HepG2 (cell line): ENCODE data around the gene RAB3D. TPM values are rescaled to one million over a fixed set of nuclear protein-coding genes. Genes with fewer than 3 reads are reported as not detected.

Experiments
- ATAC-seq: fragments of 200-7000 bp; cut with Tn5 transposase; 3 replicates; pipeline ENCODE4 v1.9.1; 2020; ENCODE audit warnings: mild to moderate bottlenecking, moderate library complexity
- BruUV-seq: library from RNA; stranded (reverse); fragments of 400-500 nt; replicated peaks from 2 replicates; lab custom pipeline; 2021; lab: Mats Ljungman, UMichigan
- CTCF ChIA-PET: fragments of 300-600 bp; formaldehyde crosslinking; extraction: SDS; loops from one replicate; lab custom pipeline; 2021; ENCODE audit warnings: low total read pairs, inconsistent platforms, low intra/inter-chr PET ratio; lab: Yijun Ruan, JAX
- POLR2A ChIA-PET: fragments of 350-600 bp; sonication (Branson Sonifier 250); formaldehyde crosslinking; loops from one replicate; lab custom pipeline; 2020; ENCODE audit warnings: antibody characterized with exemption, inconsistent platforms; lab: Yijun Ruan, JAX
- DNase-seq: peaks from one replicate; pipeline ENCODE4 v3.0.0-alpha.2; 2015; ENCODE audit warnings: low spot score
- FAIRE-seq: peaks from 3 replicates; lab custom pipeline; 2011; peaks lifted over from hg19 to GRCh38; lab: Jason Lieb, UNC
- H2AFZ ChIP-seq: one replicate; pipeline ENCODE4 v1.6.1; 2011; ENCODE audit warnings: low read length, inconsistent platforms
- H3K27ac ChIP-seq: fragments of 300-600 bp; 3 replicates; pipeline ENCODE4 v1.8.0; 2011; ENCODE audit warnings: mixed run types, mild to moderate bottlenecking, mixed read lengths, low read length, inconsistent platforms; ENCODE audit not compliant: insufficient read depth; ENCODE audit errors: extremely low read length
- H3K27me3 ChIP-seq, 2 experiments: fragments of 200-600 bp in 1 of 2; 2 replicates in 1 of 2; 3 replicates in 1 of 2; pipeline versions ENCODE4 v1.6.0 to v1.8.0; 2011; ENCODE audit warnings: low read length in 2 of 2, mild to moderate bottlenecking in 2 of 2, moderate library complexity in 2 of 2, inconsistent platforms in 1 of 2; ENCODE audit not compliant: insufficient read depth in 2 of 2, control insufficient read depth in 1 of 2
- H3K36me3 ChIP-seq, 2 experiments: fragments of 200-600 bp in 1 of 2; replicated peaks in 1 of 2; 2 replicates in 1 of 2; 3 replicates in 1 of 2; pipeline versions ENCODE4 v1.5.1 to v1.8.0; 2011; ENCODE audit warnings: low read length in 2 of 2, inconsistent platforms in 1 of 2; ENCODE audit not compliant: insufficient read depth in 2 of 2, control insufficient read depth in 1 of 2
- H3K4me1 ChIP-seq: 2 replicates; pipeline ENCODE4 v1.5.1; 2012; ENCODE audit warnings: low read length, inconsistent platforms; ENCODE audit not compliant: insufficient read depth
- H3K4me2 ChIP-seq: 2 replicates; pipeline ENCODE4 v1.6.0; 2011; ENCODE audit warnings: low read depth, low read length, inconsistent platforms
- H3K4me3 ChIP-seq, 3 experiments: fragments of 200-600 bp in 1 of 3; sonication (generic), shearing (Covaris generic) in 1 of 3; replicated peaks in 1 of 3; 2 replicates each; pipeline ENCODE4 v1.5.1; 2011 to 2016; ENCODE audit warnings: low read length in 3 of 3, inconsistent platforms in 2 of 3, low read depth in 2 of 3, mild to moderate bottlenecking in 2 of 3, control low read depth in 1 of 3, mixed read lengths in 1 of 3; ENCODE audit not compliant: insufficient read depth in 1 of 3
- H3K79me2 ChIP-seq: one replicate; pipeline ENCODE4 v1.6.1; 2011; ENCODE audit warnings: low read length, inconsistent platforms; ENCODE audit not compliant: insufficient read depth
- H3K9ac ChIP-seq: 2 replicates; pipeline ENCODE4 v1.6.0; 2011; ENCODE audit warnings: mild to moderate bottlenecking, low read depth, low read length, inconsistent platforms; ENCODE audit not compliant: insufficient read depth
- H3K9me3 ChIP-seq: 2 replicates; pipeline ENCODE4 v1.5.1; 2012; ENCODE audit warnings: mild to moderate bottlenecking, low read length
- H4K20me1 ChIP-seq: 2 replicates; pipeline ENCODE4 v1.6.0; 2011; ENCODE audit warnings: inconsistent platforms, mild to moderate bottlenecking, low read length, moderate library complexity; ENCODE audit not compliant: insufficient read depth
- HDAC1 ChIP-seq: sonication (generic); formaldehyde crosslinking; IDR thresholded peaks from 2 replicates; pipeline ENCODE4 v1.5.1; 2020; ENCODE audit warnings: mild to moderate bottlenecking, missing genetic modification reagents
- KAT7 ChIP-seq: IDR thresholded peaks from 2 replicates; pipeline ENCODE4 v1.6.1; 2018; ENCODE audit warnings: borderline replicate concordance, missing compliant biosample characterization
- KLF6 ChIP-seq: IDR thresholded peaks from 2 replicates; pipeline ENCODE4 v1.8.0; 2016; ENCODE audit warnings: missing biosample characterization, missing genetic modification reagents
- SAP130 ChIP-seq: IDR thresholded peaks from 2 replicates; pipeline ENCODE4 v1.6.1; 2016; ENCODE audit warnings: low read depth
- SNRNP70 ChIP-seq: fragments of 200-400 bp; formaldehyde crosslinking; IDR thresholded peaks from 2 replicates; pipeline ENCODE4 v1.6.1; 2017; ENCODE audit warnings: mild to moderate bottlenecking, low read depth, low read length, moderate library complexity
- ZNF619 ChIP-seq: sonication (generic); formaldehyde crosslinking; IDR thresholded peaks from 2 replicates; pipeline ENCODE4 v1.4.0; 2020; ENCODE audit warnings: mild to moderate bottlenecking, missing genetic modification reagents
- ZNF850 ChIP-seq: sonication (generic); formaldehyde crosslinking; conservative IDR thresholded peaks from 2 replicates; pipeline ENCODE4 v1.9.0; 2021; ENCODE audit warnings: mild to moderate bottlenecking, missing genetic modification reagents
- ZNF891 ChIP-seq: sonication (generic); formaldehyde crosslinking; IDR thresholded peaks from 2 replicates; pipeline ENCODE4 v1.5.0; 2020; ENCODE audit warnings: mild to moderate bottlenecking, missing genetic modification reagents
- ZSCAN30 ChIP-seq: sonication (generic); formaldehyde crosslinking; IDR thresholded peaks from 2 replicates; pipeline ENCODE4 v1.5.0; 2020; ENCODE audit warnings: mild to moderate bottlenecking, missing genetic modification reagents
- WGBS: methylation state at CpG from one replicate; pipeline ENCODE4 v1.1.6; 2017; ENCODE audit warnings: low lambda C conversion rate; 5-methylcytosine and 5-hydroxymethylcytosine counted together
- in situ Hi-C: cut with HindIII; loops from 2 replicates; pipeline ENCODE4 v1.10.0; 2017; ENCODE audit warnings: low pct_unique_long_range_greater_than_20kb; ENCODE audit not compliant: extremely low pct_ligation_motif_present
- intact Hi-C: fragments of 100-400 bp; cut with micrococcal nuclease; formaldehyde crosslinking; loops from one replicate; pipeline ENCODE4 v1.10.0; 2022; ENCODE audit not compliant: unreplicated experiment
- polyA plus RNA-seq, 8 experiments: library from polyadenylated mRNA; depleted of rRNA in 3 of 8; stranded (reverse) in 7 of 8; unstranded in 1 of 8; fragments of >200 nt; fragmentation: Illumina TruSeq in 4 of 8; extraction: Trizol in 4 of 8; gene quantifications; 2 replicates each; pipeline versions ENCODE4 v1.2.1 to v1.2.3, GENCODE V29; 2011 to 2016; ENCODE audit warnings: low read depth in 4 of 8, missing spikeins in 1 of 8, mixed read lengths in 1 of 8; ENCODE audit not compliant: insufficient read depth in 1 of 8
- total RNA-seq, 5 experiments: library from RNA; depleted of rRNA; stranded (reverse); fragments of >200 nt; fragmentation: Illumina TruSeq; extraction: Trizol; gene quantifications; 2 replicates each; pipeline ENCODE4 v1.2.3, GENCODE V29; 2016; ENCODE audit warnings: low read depth in 1 of 5
- TF ChIP-seq, protein P1 (sequence below): sonication (generic); formaldehyde crosslinking; IDR thresholded peaks from 2 replicates; pipeline ENCODE4 v1.9.0; 2021; ENCODE audit warnings: missing genetic modification reagents, mild to moderate bottlenecking, borderline replicate concordance
- TF ChIP-seq, protein P2 (sequence below): sonication (generic); formaldehyde crosslinking; IDR thresholded peaks from 2 replicates; pipeline ENCODE4 v1.5.0; 2020; ENCODE audit warnings: mild to moderate bottlenecking, missing genetic modification reagents, moderate library complexity
- TF ChIP-seq, protein P3 (sequence below): sonication (generic); formaldehyde crosslinking; IDR thresholded peaks from 2 replicates; pipeline ENCODE4 v1.4.0; 2020; ENCODE audit warnings: missing genetic modification reagents

Gene RAB3D
- total and polyA plus RNA-seq, 2 of the 13 experiments (the other 11 are each of a cell fraction or from before 2014, with no cell fraction given) = 2.0 to 16.1 TPM

DNA sequence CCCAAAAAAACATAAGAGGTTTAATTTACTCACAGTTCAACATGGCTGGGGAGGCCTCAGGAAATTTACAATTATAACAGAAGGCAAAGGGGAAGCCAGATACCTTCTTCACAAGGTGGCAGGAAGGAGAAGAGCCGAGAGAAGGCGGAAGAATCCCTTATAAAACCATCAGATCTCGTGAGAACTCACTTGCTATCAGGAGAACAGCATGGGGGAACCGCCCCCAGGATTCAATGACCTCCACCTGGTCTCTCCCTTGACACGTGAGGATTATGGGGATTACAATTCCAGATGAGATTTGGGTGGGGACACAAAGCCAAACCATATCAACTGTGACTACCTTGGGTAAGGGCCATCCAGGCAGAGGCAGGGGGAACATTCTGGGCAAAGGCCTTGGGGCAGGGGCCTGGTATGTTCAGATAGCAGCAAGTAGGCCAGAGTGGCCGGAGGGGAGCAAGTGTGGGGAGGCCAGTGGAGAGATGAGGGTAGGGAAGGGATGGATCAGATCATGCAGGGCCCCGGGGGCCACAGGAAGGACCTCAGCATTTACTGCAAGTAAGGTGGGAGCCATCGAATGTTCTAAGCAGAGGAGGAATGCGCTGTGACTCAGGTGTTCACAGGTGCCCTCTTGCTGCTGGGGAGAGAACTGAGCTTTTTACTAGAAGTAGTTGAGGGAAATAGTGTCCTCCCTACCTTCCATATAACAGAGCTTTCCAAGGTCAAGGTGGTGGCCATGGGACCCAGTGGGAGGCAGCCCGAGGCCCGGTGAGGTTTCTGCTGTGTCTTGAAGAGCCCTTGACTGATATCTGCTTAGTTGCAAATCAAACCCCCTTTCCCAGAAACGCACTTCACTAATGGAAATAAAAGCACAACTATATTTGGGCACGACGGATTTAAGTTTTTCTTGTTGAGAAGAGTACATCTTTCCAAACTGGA, 18.0 kb downstream of the RAB3D start:
- ATAC-seq = no peak
- ChIA-PET POLR2A (interaction anchor here (0.9 to 1.7 kb wide), 3 partner anchors 17 to 60 kb away, joined by 3 to 6 read pairs (median 4); partner anchors contain the start of genes CCDC159 and TMEM205), CTCF (no interaction called here)
- Histone ChIP-seq H3K4me2 (no peak overlapping the region), H3K27ac (no peak overlapping the region), H3K9me3 (no peaks in the 10 kb centered on the region), H3K4me3 (no peak overlapping the region), H3K36me3 (no peaks in the 10 kb centered on the region), H4K20me1 (no peaks in the 10 kb centered on the region), H2AFZ (no peak overlapping the region), H3K79me2 (no peaks in the 10 kb centered on the region), H3K9ac (no peak overlapping the region), H3K27me3 (peaks cover 0 to 2% of the 10 kb centered on the region in 2 experiments; a peak in 1 of 5 replicates), H3K4me1 (peaks cover 39% of the 10 kb centered on the region)
- FAIRE-seq = no peak
- in situ Hi-C loops = no loop called here
- TF ChIP-seq KLF6 (CRISPR knock-in tag) (no peak), SNRNP70 (no peak), SAP130 (CRISPR knock-in tag) (no peak), ZNF619 (CRISPR knock-in tag) (no peak), HDAC1 (CRISPR knock-in tag) (no peak), ZNF891 (CRISPR knock-in tag) (no peak), ZSCAN30 (CRISPR knock-in tag) (no peak), ZNF850 (CRISPR knock-in tag) (no peak), KAT7 (CRISPR knock-in tag) (no peak)
- TF ChIP-seq, protein P1, sequence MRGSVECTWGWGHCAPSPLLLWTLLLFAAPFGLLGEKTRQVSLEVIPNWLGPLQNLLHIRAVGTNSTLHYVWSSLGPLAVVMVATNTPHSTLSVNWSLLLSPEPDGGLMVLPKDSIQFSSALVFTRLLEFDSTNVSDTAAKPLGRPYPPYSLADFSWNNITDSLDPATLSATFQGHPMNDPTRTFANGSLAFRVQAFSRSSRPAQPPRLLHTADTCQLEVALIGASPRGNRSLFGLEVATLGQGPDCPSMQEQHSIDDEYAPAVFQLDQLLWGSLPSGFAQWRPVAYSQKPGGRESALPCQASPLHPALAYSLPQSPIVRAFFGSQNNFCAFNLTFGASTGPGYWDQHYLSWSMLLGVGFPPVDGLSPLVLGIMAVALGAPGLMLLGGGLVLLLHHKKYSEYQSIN (CRISPR knock-in tag) = no peak
- TF ChIP-seq, protein P2, sequence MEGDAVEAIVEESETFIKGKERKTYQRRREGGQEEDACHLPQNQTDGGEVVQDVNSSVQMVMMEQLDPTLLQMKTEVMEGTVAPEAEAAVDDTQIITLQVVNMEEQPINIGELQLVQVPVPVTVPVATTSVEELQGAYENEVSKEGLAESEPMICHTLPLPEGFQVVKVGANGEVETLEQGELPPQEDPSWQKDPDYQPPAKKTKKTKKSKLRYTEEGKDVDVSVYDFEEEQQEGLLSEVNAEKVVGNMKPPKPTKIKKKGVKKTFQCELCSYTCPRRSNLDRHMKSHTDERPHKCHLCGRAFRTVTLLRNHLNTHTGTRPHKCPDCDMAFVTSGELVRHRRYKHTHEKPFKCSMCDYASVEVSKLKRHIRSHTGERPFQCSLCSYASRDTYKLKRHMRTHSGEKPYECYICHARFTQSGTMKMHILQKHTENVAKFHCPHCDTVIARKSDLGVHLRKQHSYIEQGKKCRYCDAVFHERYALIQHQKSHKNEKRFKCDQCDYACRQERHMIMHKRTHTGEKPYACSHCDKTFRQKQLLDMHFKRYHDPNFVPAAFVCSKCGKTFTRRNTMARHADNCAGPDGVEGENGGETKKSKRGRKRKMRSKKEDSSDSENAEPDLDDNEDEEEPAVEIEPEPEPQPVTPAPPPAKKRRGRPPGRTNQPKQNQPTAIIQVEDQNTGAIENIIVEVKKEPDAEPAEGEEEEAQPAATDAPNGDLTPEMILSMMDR = 0 out of 2 replicates have a peak, but pooled peaks have one; percentile 13
- TF ChIP-seq, protein P3, sequence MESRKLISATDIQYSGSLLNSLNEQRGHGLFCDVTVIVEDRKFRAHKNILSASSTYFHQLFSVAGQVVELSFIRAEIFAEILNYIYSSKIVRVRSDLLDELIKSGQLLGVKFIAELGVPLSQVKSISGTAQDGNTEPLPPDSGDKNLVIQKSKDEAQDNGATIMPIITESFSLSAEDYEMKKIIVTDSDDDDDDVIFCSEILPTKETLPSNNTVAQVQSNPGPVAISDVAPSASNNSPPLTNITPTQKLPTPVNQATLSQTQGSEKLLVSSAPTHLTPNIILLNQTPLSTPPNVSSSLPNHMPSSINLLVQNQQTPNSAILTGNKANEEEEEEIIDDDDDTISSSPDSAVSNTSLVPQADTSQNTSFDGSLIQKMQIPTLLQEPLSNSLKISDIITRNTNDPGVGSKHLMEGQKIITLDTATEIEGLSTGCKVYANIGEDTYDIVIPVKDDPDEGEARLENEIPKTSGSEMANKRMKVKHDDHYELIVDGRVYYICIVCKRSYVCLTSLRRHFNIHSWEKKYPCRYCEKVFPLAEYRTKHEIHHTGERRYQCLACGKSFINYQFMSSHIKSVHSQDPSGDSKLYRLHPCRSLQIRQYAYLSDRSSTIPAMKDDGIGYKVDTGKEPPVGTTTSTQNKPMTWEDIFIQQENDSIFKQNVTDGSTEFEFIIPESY (CRISPR knock-in tag) = peak; percentile 60; the same call in 1 of the 2 replicates
- intact Hi-C loops = no loop called here
- WGBS = 79% methylated on average over 14 of the region's 14 CpGs
- BruUV-seq = no TSS peak
- DNase-seq = no peak
